Esophagus (tissue), 2 donors: ENCODE measurements around the gene FSIP1. TPM values are rescaled to one million over a fixed set of nuclear protein-coding genes. Genes with fewer than 3 reads are reported as not detected.
A peak's percentile ranks its signal among the peaks of the same experiment; 100 is the strongest.

ENCODE experiments used
- H3K27ac ChIP-seq, 2 donors: one replicate each; pipeline ENCODE4 v1.5.1; 2013; ENCODE audit warnings: low read depth in 2 of 2, mild to moderate bottlenecking in 2 of 2, inconsistent platforms in 1 of 2, low read length in 1 of 2, moderate library complexity in 1 of 2
- H3K27me3 ChIP-seq, 2 donors: one replicate each; pipeline ENCODE4 v1.6.1; 2013; ENCODE audit warnings: low read length in 2 of 2, control low read depth in 1 of 2, mild to moderate bottlenecking in 1 of 2; ENCODE audit not compliant: insufficient read depth in 2 of 2, control insufficient read depth in 1 of 2
- H3K36me3 ChIP-seq, 2 donors: one replicate each; pipeline ENCODE4 v1.6.1; 2013; ENCODE audit warnings: low read length in 1 of 2; ENCODE audit not compliant: control insufficient read depth in 2 of 2, insufficient read depth in 2 of 2
- H3K4me1 ChIP-seq, 2 donors: one replicate each; pipeline ENCODE4 v1.6.1; 2013; ENCODE audit warnings: low read length in 1 of 2; ENCODE audit not compliant: control insufficient read depth in 2 of 2, insufficient read depth in 2 of 2
- H3K4me3 ChIP-seq, 2 donors: one replicate each; pipeline ENCODE4 v1.5.1; 2013; ENCODE audit warnings: low read length in 2 of 2, mild to moderate bottlenecking in 2 of 2, low read depth in 1 of 2, moderate library complexity in 1 of 2
- H3K9me3 ChIP-seq, 2 donors: one replicate each; pipeline ENCODE4 v1.6.1; 2013; ENCODE audit warnings: mild to moderate bottlenecking in 2 of 2, low read depth in 1 of 2, low read length in 1 of 2, moderate library complexity in 1 of 2; ENCODE audit not compliant: control insufficient read depth in 2 of 2, insufficient read depth in 1 of 2
- WGBS, 2 donors: extraction: QIAGEN DNeasy Blood & Tissue Kit; methylation state at CpG; one replicate each; pipeline ENCODE4 v1.1.7; 2013; 5-methylcytosine and 5-hydroxymethylcytosine counted together
- polyA plus RNA-seq, 2 donors: library from polyadenylated mRNA; stranded (reverse); fragments of 200-250 nt; gene quantifications; one replicate each; pipeline ENCODE4 v1.2.3, GENCODE V29; 2013
- donor health status: healthy with polysubstance abuse.
- donor health status: Bipolar disorder and iron deficiency.

The FSIP1 gene
- polyA plus RNA-seq, 2 donors = 0.21 to 0.29 TPM

GRCh38 chr15:39785841-39786240 lies 3.2 kb upstream of the FSIP1 start:
- H3K4me1 ChIP-seq = no peaks in the 10 kb centered on the region
- H3K27ac ChIP-seq = no peak overlapping the region
- H3K4me3 ChIP-seq = no peak overlapping the region
- H3K36me3 ChIP-seq = no peaks in the 10 kb centered on the region
- no peaks in the 10 kb centered on the region for H3K9me3 ChIP-seq
- H3K27me3 ChIP-seq = no peaks in the 10 kb centered on the region
- WGBS, 2 donors = 81 to 82% methylated on average over 7 of the region's 7 CpGs

GRCh38 chr15:39785139-39785538 lies 2.5 kb upstream of the FSIP1 start:
- no peaks in the 10 kb centered on the region for H3K4me1 ChIP-seq
- 46 to 50% methylated on average over 10 of the region's 10 CpGs for WGBS, 2 donors
- no peaks in the 10 kb centered on the region for H3K27me3 ChIP-seq
- no peak overlapping the region for H3K4me3 ChIP-seq
- H3K27ac ChIP-seq = no peak overlapping the region
- H3K36me3 ChIP-seq = no peaks in the 10 kb centered on the region
- H3K9me3 ChIP-seq = no peaks in the 10 kb centered on the region

GRCh38 chr15:39784638-39785037 lies 2.0 kb upstream of the FSIP1 start:
- H3K27me3 ChIP-seq = no peaks in the 10 kb centered on the region
- H3K4me3 ChIP-seq = no peak overlapping the region
- 82 to 83% methylated on average over 2 of the region's 2 CpGs for whole genome bisulfite sequencing, 2 donors
- no peaks in the 10 kb centered on the region for H3K36me3 ChIP-seq
- H3K4me1 ChIP-seq = no peaks in the 10 kb centered on the region
- H3K27ac ChIP-seq = no peak overlapping the region
- H3K9me3 ChIP-seq = no peaks in the 10 kb centered on the region

GRCh38 chr15:39784125-39784524 lies 1.5 kb upstream of the FSIP1 start:
- 25 to 44% methylated on average over 4 of the region's 4 CpGs for WGBS, 2 donors
- H3K4me3 ChIP-seq = peak overlapping the region in 1 of 2 donors; percentile 84

GRCh38 chr15:39783244-39783820 lies 691 bp upstream of the FSIP1 start:
- Histone ChIP-seq H3K27ac (peak overlapping the region; percentile 40 to 63), H3K9me3 (no peaks in the 10 kb centered on the region), H3K27me3 (no peaks in the 10 kb centered on the region), H3K4me1 (no peaks in the 10 kb centered on the region), H3K4me3 (peak overlapping the region; percentile 84 to 88), H3K36me3 (no peaks in the 10 kb centered on the region)
- 1 to 2% methylated on average over 10 of the region's 10 CpGs for WGBS, 2 donors

More at GRCh38 chr15:39784125-39784524, 1.5 kb upstream of the FSIP1 start:
- Histone ChIP-seq H3K27ac (peak overlapping the region in 1 of 2 donors; percentile 19), H3K36me3 (no peaks in the 10 kb centered on the region), H3K9me3 (no peaks in the 10 kb centered on the region), H3K4me1 (no peaks in the 10 kb centered on the region), H3K27me3 (no peaks in the 10 kb centered on the region)

GRCh38 chr15:39781967-39782302 lies 706 bp downstream of the FSIP1 start:
- Histone ChIP-seq H3K4me3 (peak overlapping the region in 1 of 2 donors; percentile 84), H3K27ac (no peak overlapping the region), H3K36me3 (no peaks in the 10 kb centered on the region), H3K9me3 (no peaks in the 10 kb centered on the region), H3K4me1 (no peaks in the 10 kb centered on the region), H3K27me3 (no peaks in the 10 kb centered on the region)
- WGBS, 2 donors = 61 to 68% methylated on average over 2 of the region's 2 CpGs

- no peak overlapping the region for H3K4me3 ChIP-seq
- no peaks in the 10 kb centered on the region for H3K36me3 ChIP-seq
- H3K27ac ChIP-seq = no peak overlapping the region
- no peaks in the 10 kb centered on the region for H3K27me3 ChIP-seq
- no peaks in the 10 kb centered on the region for H3K4me1 ChIP-seq
- no peaks in the 10 kb centered on the region for H3K9me3 ChIP-seq
- WGBS, 2 donors = 83 to 85% methylated on average over 4 of the region's 4 CpGs
These were observed 1.3 kb downstream of the FSIP1 start for GRCh38 chr15:39781147-39781966.

- Histone ChIP-seq H3K36me3 (no peaks in the 10 kb centered on the region), H3K27ac (no peak overlapping the region), H3K27me3 (no peaks in the 10 kb centered on the region), H3K4me1 (no peaks in the 10 kb centered on the region), H3K4me3 (no peak overlapping the region), H3K9me3 (no peaks in the 10 kb centered on the region)
- WGBS, 2 donors = 44 to 65% methylated on average over 3 of the region's 3 CpGs
These were observed 4.6 kb downstream of the FSIP1 start for GRCh38 chr15:39778021-39778420.

- no peak overlapping the region for H3K4me3 ChIP-seq
- no peak overlapping the region for H3K27ac ChIP-seq
- no peaks in the 10 kb centered on the region for H3K9me3 ChIP-seq
- no peaks in the 10 kb centered on the region for H3K27me3 ChIP-seq
- no peaks in the 10 kb centered on the region for H3K36me3 ChIP-seq
- WGBS, 2 donors = 71 to 73% methylated on average over 4 of the region's 4 CpGs
- H3K4me1 ChIP-seq = no peaks in the 10 kb centered on the region
These were observed 5.1 kb downstream of the FSIP1 start for GRCh38 chr15:39777496-39777895.

- H3K27ac ChIP-seq = no peak overlapping the region
- H3K4me3 ChIP-seq = no peak overlapping the region
- peaks cover 0 to 3% of the 10 kb centered on the region in 2 donors for H3K4me1 ChIP-seq
- no peaks in the 10 kb centered on the region for H3K36me3 ChIP-seq
- WGBS, 2 donors = 82 to 94% methylated on average over 3 to 4 of the region's 4 CpGs
- no peaks in the 10 kb centered on the region for H3K27me3 ChIP-seq
- no peaks in the 10 kb centered on the region for H3K9me3 ChIP-seq
These were observed 6.6 kb downstream of the FSIP1 start for GRCh38 chr15:39776068-39776467.
